ENCODE measurements around the gene STH. TPM values are rescaled to one million over a fixed set of nuclear protein-coding genes. Genes with fewer than 3 reads are reported as not detected.

Gene STH
- total and polyA plus RNA-seq, 2 of the 4 experiments (the other 2 are of a cell fraction), result not detected

DNA sequence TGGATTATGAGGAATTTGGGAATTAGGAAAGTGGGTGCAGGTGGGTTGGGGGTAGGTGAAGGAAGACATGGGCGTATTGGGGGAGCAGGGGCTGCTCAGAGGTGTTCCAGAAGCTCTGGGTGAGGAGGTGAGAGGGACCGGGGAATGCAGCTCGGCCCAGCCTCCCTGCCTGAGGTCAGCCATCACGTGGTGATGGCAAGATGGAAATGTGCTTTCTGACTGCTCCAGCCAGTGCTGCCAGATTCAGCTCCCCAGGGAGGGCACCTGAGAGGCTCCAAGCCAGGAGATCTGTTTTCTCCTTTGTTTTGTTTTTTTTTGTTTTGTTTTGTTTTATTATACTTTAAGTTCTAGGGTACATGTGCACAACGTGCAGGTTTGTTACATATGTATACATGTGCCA, 35.2 kb upstream of the STH start:
- Histone ChIP-seq H2BK120ac (ENCODE audit: low read depth, low read length) (no peak overlapping the region), H3K23ac (ENCODE audit: low read depth, low read length) (no peak overlapping the region), H3K14ac (replicated peaks; ENCODE audit: low read depth, low read length) (no peak overlapping the region), H3K56ac (ENCODE audit: extremely low read depth, insufficient read depth, low read length) (no peak overlapping the region), H2BK5ac (ENCODE audit: low read depth, low read length, poor library complexity, severe bottlenecking) (no peak overlapping the region), H3K79me1 (ENCODE audit: low read depth in 1 of 2, low read length in 2 of 2) (no peaks in the 10 kb centered on the region), H4K91ac (ENCODE audit: insufficient read depth, low read depth, low read length) (no peak overlapping the region), H3K9me1 (ENCODE audit: insufficient read depth, low read length) (no peaks in the 10 kb centered on the region), H3K4me3 (ENCODE audit: insufficient read depth, low read depth, low read length) (no peak overlapping the region), H4K5ac (ENCODE audit: low read depth, low read length) (no peak overlapping the region), H3K4ac (ENCODE audit: low read depth, low read length) (no peak overlapping the region), H4K20me1 (ENCODE audit: insufficient read depth, low read length) (no peaks in the 10 kb centered on the region), H2AK5ac (ENCODE audit: low read depth, low read length) (no peak overlapping the region), H3K27ac (ENCODE audit: insufficient read depth, low read length) (no peak overlapping the region), H3K9me3 (ENCODE audit: control insufficient read depth, insufficient read depth, low read length) (no peaks in the 10 kb centered on the region), H2AFZ (replicated peaks; ENCODE audit: low read length, poor library complexity) (no peak overlapping the region), H3K27me3 (ENCODE audit: control insufficient read depth, insufficient read depth, low read length) (peaks cover 44% of the 10 kb centered on the region), H2BK20ac (ENCODE audit: low read depth, low read length) (no peak overlapping the region), H3K36me3 (ENCODE audit: control insufficient read depth, insufficient read depth, low read length) (no peaks in the 10 kb centered on the region), H3K18ac (ENCODE audit: low read depth, low read length) (no peak overlapping the region), H3K4me2 (ENCODE audit: low read depth, low read length) (no peak overlapping the region), H3K9ac (ENCODE audit: low read depth, low read length) (no peak overlapping the region), H2AK9ac (replicated peaks; ENCODE audit: low read depth, low read length, poor library complexity) (no peak overlapping the region), H4K8ac (ENCODE audit: low read depth in 2 of 2, low read length in 2 of 2) (no peak overlapping the region), H2BK15ac (ENCODE audit: low read depth, low read length) (no peak overlapping the region), H3K4me1 (ENCODE audit: control insufficient read depth, insufficient read depth, low read length) (no peaks in the 10 kb centered on the region)
- CTCF ChIA-PET, result no interaction called here
- ATAC-seq (ENCODE audit: low read depth), result no peak
- in situ Hi-C loops (cut with MboI; ENCODE audit: low sequenced_read_pairs) (no loop called here), dilution Hi-C loops (cut with HindIII; ENCODE audit: low sequenced_read_pairs, unreplicated experiment) (no loop called here), intact Hi-C loops (cut with micrococcal nuclease) (no loop called here)
- no TSS peak for BruUV-seq (replicated peaks)
- no CpG with 5 or more reads among the region's 5 CpGs for WGBS, 2 experiments (ENCODE audit: extremely low coverage in 2 of 2, insufficient read length in 1 of 2)
- POLR2A ChIA-PET (ENCODE audit: unreplicated experiment), result no interaction called here
- no peak for DNase-seq
- TF ChIP-seq NFE2L2 (IDR thresholded peaks at IDR 0.05; ENCODE audit: low read depth, low read length) (no peak), SMC3 (IDR thresholded peaks at IDR 0.05; ENCODE audit: low read depth, low read length) (no peak), RCOR1 (IDR thresholded peaks at IDR 0.05; ENCODE audit: insufficient replicate concordance, low read length) (no peak), FOS (IDR thresholded peaks at IDR 0.05; ENCODE audit: low read depth, low read length) (no peak), MAFK (IDR thresholded peaks at IDR 0.05; ENCODE audit: low read depth, low read length) (no peak), ELK1 (IDR thresholded peaks at IDR 0.05; ENCODE audit: borderline replicate concordance, low read depth, low read length) (no peak), RFX5 (IDR thresholded peaks at IDR 0.05; ENCODE audit: low read depth, low read length) (no peak), CEBPB (IDR thresholded peaks at IDR 0.05; ENCODE audit: low read depth, low read length) (no peak)

Measured in IMR-90 (cell line).